B cell (primary cell): ENCODE measurements around the gene POLN. TPM values are rescaled to one million over a fixed set of nuclear protein-coding genes. Genes with fewer than 3 reads are reported as not detected.

ENCODE experiments used
- ATAC-seq: fragments of 200-7000 bp; cut with Tn5 transposase; one replicate; pipeline ENCODE4 v1.10.0; 2021; ENCODE audit warnings: low read depth, mild to moderate bottlenecking, moderate number of reproducible peaks, moderate library complexity
- CTCF ChIA-PET: fragments of 350-600 bp; sonication (Branson Sonifier 250); formaldehyde crosslinking; loops from one replicate; lab custom pipeline; 2021; ENCODE audit warnings: antibody characterized with exemption, inconsistent platforms; lab: Charles Lee
- POLR2A ChIA-PET: fragments of 350-600 bp; sonication (Branson Sonifier 250); formaldehyde crosslinking; loops from one replicate; lab custom pipeline; 2021; ENCODE audit warnings: antibody characterized with exemption; lab: Charles Lee
- DNase-seq: peaks from one replicate; pipeline ENCODE4 v3.0.0; 2013
- H2AFZ ChIP-seq: 2 replicates; pipeline ENCODE4 v1.6.1; 2012; ENCODE audit warnings: mild to moderate bottlenecking, low read depth, low read length; ENCODE audit not compliant: insufficient read depth, poor library complexity, severe bottlenecking
- H3K27ac ChIP-seq, 2 donors: 1 replicate in 1 of 2; 2 replicates in 1 of 2; pipeline ENCODE4 v1.5.1; 2012 to 2013; ENCODE audit warnings: low read length in 2 of 2, mild to moderate bottlenecking in 2 of 2, moderate library complexity in 1 of 2
- H3K27me3 ChIP-seq, 4 experiments: fragments of 200-600 bp in 1 of 4; sonication (generic) in 1 of 4; replicated peaks in 1 of 4; 1 replicate in 2 of 4; 2 replicates in 2 of 4; pipeline versions ENCODE4 v1.6.1 to v1.7.0; 2013 to 2016; ENCODE audit warnings: low read length in 3 of 4, mild to moderate bottlenecking in 2 of 4, mixed read lengths in 1 of 4, moderate library complexity in 1 of 4; ENCODE audit not compliant: insufficient read depth in 4 of 4, control insufficient read depth in 3 of 4; ENCODE audit errors: control extremely low read depth in 1 of 4
- H3K36me3 ChIP-seq, 2 experiments: replicated peaks in 1 of 2; 1 replicate in 1 of 2; 2 replicates in 1 of 2; pipeline versions ENCODE4 v1.6.1 to v1.7.1; 2013; ENCODE audit warnings: low read length in 1 of 2; ENCODE audit not compliant: insufficient read depth in 2 of 2, control insufficient read depth in 1 of 2; ENCODE audit errors: control extremely low read depth in 1 of 2, extremely low read depth in 1 of 2
- H3K4me1 ChIP-seq, 2 donors: fragments of 200-600 bp in 1 of 2; sonication (generic) in 1 of 2; 1 replicate in 1 of 2; 2 replicates in 1 of 2; pipeline versions ENCODE4 v1.5.1 to v1.6.1; 2013 to 2017; ENCODE audit warnings: low read length in 2 of 2; ENCODE audit not compliant: control insufficient read depth in 2 of 2, insufficient read depth in 2 of 2
- H3K4me2 ChIP-seq: replicated peaks from 2 replicates; pipeline ENCODE3; 2012; ENCODE audit warnings: mild to moderate bottlenecking, low read depth, low read length; ENCODE audit not compliant: poor library complexity, severe bottlenecking
- H3K4me3 ChIP-seq, 5 experiments: fragments of 200-600 bp in 1 of 5; sonication (generic) in 1 of 5; 1 replicate in 3 of 5; 2 replicates in 2 of 5; pipeline versions ENCODE4 v1.5.1 to v1.7.0; 2011 to 2016; ENCODE audit warnings: low read length in 4 of 5, mild to moderate bottlenecking in 4 of 5, low read depth in 2 of 5, control low read depth in 1 of 5, moderate library complexity in 1 of 5; ENCODE audit not compliant: insufficient read depth in 1 of 5; ENCODE audit errors: control extremely low read depth in 1 of 5, extremely low read depth in 1 of 5
- H3K79me2 ChIP-seq: fragments of 200-600 bp; sonication (generic); one replicate; pipeline ENCODE4 v1.6.0; 2016; ENCODE audit warnings: low read length; ENCODE audit not compliant: control insufficient read depth, insufficient read depth
- H3K9ac ChIP-seq: fragments of 200-600 bp; sonication (generic); 2 replicates; pipeline ENCODE4 v1.6.1; 2017; ENCODE audit warnings: mild to moderate bottlenecking, low read length, moderate library complexity
- H3K9me3 ChIP-seq, 3 donors: one replicate each; pipeline versions ENCODE4 v1.6.1 to v1.7.1; 2013; ENCODE audit warnings: low read length in 2 of 3; ENCODE audit not compliant: control insufficient read depth in 2 of 3, insufficient read depth in 1 of 3; ENCODE audit errors: control extremely low read depth in 1 of 3
- H4K20me1 ChIP-seq: 2 replicates; pipeline ENCODE4 v1.6.0; 2012; ENCODE audit warnings: mild to moderate bottlenecking, low read length; ENCODE audit not compliant: insufficient read depth, control insufficient read depth, poor library complexity, severe bottlenecking
- H3K27ac Mint-ChIP-seq: one replicate; pipeline ENCODE4 v1.8.0; 2021; ENCODE audit warnings: mixed read lengths
- H3K27me3 Mint-ChIP-seq: one replicate; pipeline ENCODE4 v1.8.0; 2021; ENCODE audit warnings: mixed read lengths
- H3K4me1 Mint-ChIP-seq: one replicate; pipeline ENCODE4 v1.8.0; 2021; ENCODE audit warnings: mixed read lengths
- H3K4me3 Mint-ChIP-seq: one replicate; pipeline ENCODE4 v1.8.0; 2021; ENCODE audit warnings: mixed read lengths
- H3K9me3 Mint-ChIP-seq: one replicate; pipeline ENCODE4 v1.8.0; 2022; ENCODE audit warnings: mixed read lengths; ENCODE audit not compliant: insufficient read depth
- CTCF ChIP-seq: fragments of 200-600 bp; IDR thresholded peaks from one replicate; pipeline ENCODE4 v1.8.0; 2022; ENCODE audit warnings: antibody characterized with exemption, mild to moderate bottlenecking
- EZH2 ChIP-seq: IDR thresholded peaks from 2 replicates; pipeline ENCODE4 v1.6.1; 2012; ENCODE audit warnings: borderline replicate concordance, low read depth, mild to moderate bottlenecking, moderate library complexity, low read length; ENCODE audit not compliant: insufficient read depth, poor library complexity, severe bottlenecking
- WGBS: methylation state at CpG from one replicate; pipeline ENCODE4 v1.1.5; 2013; ENCODE audit warnings: missing lambda C conversion rate; ENCODE audit not compliant: insufficient coverage; 5-methylcytosine and 5-hydroxymethylcytosine counted together
- intact Hi-C: fragments of 100-400 bp; cut with micrococcal nuclease; formaldehyde crosslinking; loops from one replicate; pipeline ENCODE4 v1.10.0; 2022
- polyA plus RNA-seq: library from polyadenylated mRNA; depleted of rRNA; stranded (reverse); fragments of >200 nt; gene quantifications from 2 replicates; pipeline ENCODE4 v1.2.3, GENCODE V29; 2012
- total RNA-seq, 2 donors: library from RNA; stranded (reverse); fragments of 120-200 nt in 1 of 2; gene quantifications; 1 replicate in 1 of 2; 2 replicates in 1 of 2; pipeline versions ENCODE4 v1.2.3 to v1.2.4, GENCODE V29; 2013 to 2022

POLN gene
- total and polyA plus RNA-seq, 2 donors (not counting 1 experiment from before 2014, with no cell fraction given): 0.73 to 1.5 TPM

DNA sequence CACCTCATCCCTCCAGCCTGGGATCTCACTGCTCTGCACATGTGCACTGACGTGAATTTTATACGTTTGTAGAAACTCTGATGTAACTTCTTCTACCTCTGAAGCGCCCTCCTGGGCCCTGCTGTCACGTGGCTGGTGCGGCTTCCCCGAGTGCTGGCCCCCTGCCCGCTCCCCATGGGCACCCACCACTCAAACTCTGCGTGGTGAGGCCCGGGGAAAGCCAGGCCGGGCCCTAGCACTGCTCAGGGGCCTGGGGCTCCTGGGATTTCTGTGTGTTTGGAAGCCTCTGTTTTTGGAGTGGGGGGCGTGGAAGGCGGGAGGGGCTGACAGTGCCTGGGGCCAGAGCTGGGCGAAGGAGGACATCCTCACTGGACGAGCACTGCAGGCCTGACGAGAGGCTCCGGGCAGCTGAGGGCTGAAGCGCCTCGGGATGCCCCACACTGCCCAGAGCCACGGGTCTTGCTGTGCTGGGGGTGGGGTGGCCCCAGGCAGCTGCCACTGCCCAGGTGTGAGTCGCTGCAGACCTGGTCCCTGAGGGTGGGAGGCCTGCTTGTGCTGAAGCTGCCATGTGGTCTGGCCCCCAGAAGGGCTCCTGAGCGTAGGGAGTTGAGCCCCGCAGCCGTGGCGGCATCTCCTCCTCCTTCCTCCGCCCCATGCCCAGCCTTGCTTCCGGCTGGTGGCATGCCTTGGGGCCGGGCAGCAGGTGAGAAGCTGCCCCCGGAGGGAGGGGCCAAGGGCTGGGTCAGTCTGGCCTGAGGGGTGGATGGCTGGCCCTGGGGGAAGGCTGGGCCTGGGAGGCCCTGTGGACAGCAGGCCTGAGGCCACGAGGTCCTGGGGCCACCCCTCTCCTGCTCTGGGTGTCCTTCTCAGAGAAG, 175.1 kb downstream of the POLN start:
- no peak for DNase-seq
- Mint-ChIP-seq H3K27me3 (no peaks in the 10 kb centered on the region), H3K4me3 (no peak overlapping the region), H3K27ac (no peak overlapping the region), H3K9me3 (no peaks in the 10 kb centered on the region), H3K4me1 (no peaks in the 10 kb centered on the region)
- no peak for ATAC-seq
- ChIA-PET POLR2A (no interaction called here), CTCF (no interaction called here)
- Histone ChIP-seq H3K4me3 (no peak overlapping the region), H3K79me2 (no peaks in the 10 kb centered on the region), H4K20me1 (no peaks in the 10 kb centered on the region), H3K36me3 (no peaks in the 10 kb centered on the region), H3K4me1 (no peaks in the 10 kb centered on the region), H3K9ac (no peak overlapping the region), H2AFZ (no peak overlapping the region), H3K9me3 (no peaks in the 10 kb centered on the region), H3K27ac (no peak overlapping the region), H3K4me2 (no peak overlapping the region), H3K27me3 (no peaks in the 10 kb centered on the region)
- intact Hi-C loops: no loop called here
- TF ChIP-seq EZH2: no peak
- TF ChIP-seq CTCF: no peak
- 91% methylated on average over 21 of the region's 29 CpGs for WGBS

DNA sequence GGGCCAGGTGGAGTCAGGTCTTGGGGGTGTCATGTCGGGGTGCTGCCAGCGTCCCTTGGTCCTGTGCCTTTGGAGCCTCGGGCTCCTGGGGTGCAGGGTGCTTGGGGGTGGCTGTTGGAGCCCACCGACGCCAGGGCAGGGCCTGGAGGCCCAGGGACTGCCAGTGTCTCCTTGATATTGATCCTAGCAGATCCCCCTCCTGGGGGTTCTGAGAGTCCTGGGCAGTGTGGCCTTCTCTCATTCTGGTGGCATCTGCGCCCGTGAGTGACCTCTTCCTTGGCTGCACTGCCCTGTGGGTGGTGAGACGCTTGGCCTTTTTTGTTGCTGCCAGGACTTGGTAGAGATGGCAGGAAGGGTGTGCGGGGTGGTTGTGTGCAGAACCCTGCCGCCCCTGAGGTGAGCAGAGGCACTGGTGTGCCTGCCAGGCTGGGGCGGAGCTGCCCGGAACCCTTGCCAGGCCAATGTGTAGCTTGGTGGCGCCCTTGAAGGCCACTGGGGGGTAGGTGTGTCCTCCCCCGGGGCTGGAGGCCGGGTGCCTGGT, 175.8 kb downstream of the POLN start:
- Histone ChIP-seq H3K27me3 (no peaks in the 10 kb centered on the region), H2AFZ (no peak overlapping the region), H3K4me2 (no peak overlapping the region), H4K20me1 (no peaks in the 10 kb centered on the region), H3K9ac (no peak overlapping the region), H3K79me2 (no peaks in the 10 kb centered on the region), H3K4me1 (no peaks in the 10 kb centered on the region), H3K9me3 (no peaks in the 10 kb centered on the region), H3K4me3 (no peak overlapping the region), H3K27ac (no peak overlapping the region), H3K36me3 (no peaks in the 10 kb centered on the region)
- Mint-ChIP-seq H3K4me3 (no peak overlapping the region), H3K4me1 (no peaks in the 10 kb centered on the region), H3K27me3 (no peaks in the 10 kb centered on the region), H3K27ac (no peak overlapping the region), H3K9me3 (no peaks in the 10 kb centered on the region)
- ATAC-seq (no peak), DNase-seq (no peak)
- intact Hi-C loops: no loop called here
- ChIA-PET CTCF (no interaction called here), POLR2A (no interaction called here)
- TF ChIP-seq EZH2 (no peak), CTCF (no peak)
- WGBS: 87% methylated on average over 14 of the region's 15 CpGs
